GM21367 (cell line): ENCODE results near the gene OPRM1.
"Not testable (repeated sequence)": the region's sequence is repeated elsewhere in the genome, so short reads cannot be mapped to it uniquely, and the experiment has no call there.

Experiments used
- ATAC-seq: cut with Tn5 transposase; IDR thresholded peaks from one replicate; pipeline ENCODE4 v1.9.1; 2021; ENCODE audit not compliant: unreplicated experiment

Gene OPRM1

GRCh38 chr6:154139892-154140291 is 100.9 kb downstream of the OPRM1 start:
- ATAC-seq = no peak

- no peak for ATAC-seq
Measured at GRCh38 chr6:154140743-154141142, 101.7 kb downstream of the OPRM1 start.

GRCh38 chr6:154143753-154144152 is 104.7 kb downstream of the OPRM1 start:
- ATAC-seq = peak; percentile 50

GRCh38 chr6:154154389-154154967 is 115.4 kb downstream of the OPRM1 start:
- no peak for ATAC-seq

GRCh38 chr6:154156135-154156896 is 117.3 kb downstream of the OPRM1 start:
- ATAC-seq = peak; percentile 76

- peak; percentile 44 for ATAC-seq
Measured at GRCh38 chr6:154157082-154157481, 118.0 kb downstream of the OPRM1 start.

GRCh38 chr6:154157706-154158105 is 118.7 kb downstream of the OPRM1 start:
- ATAC-seq = no peak

- no peak for ATAC-seq
Measured at GRCh38 chr6:154159126-154159525, 120.1 kb downstream of the OPRM1 start.

- peak; percentile 59 for ATAC-seq
Measured at GRCh38 chr6:154161689-154162088, 122.6 kb downstream of the OPRM1 start.

GRCh38 chr6:154164397-154164796 is 125.4 kb downstream of the OPRM1 start:
- no peak for ATAC-seq

- no peak for ATAC-seq
Measured at GRCh38 chr6:154165478-154165877, 126.4 kb downstream of the OPRM1 start.

- no peak for ATAC-seq
Measured at GRCh38 chr6:154166140-154166539, 127.1 kb downstream of the OPRM1 start.

- no peak for ATAC-seq
Measured at GRCh38 chr6:154167126-154167525, 128.1 kb downstream of the OPRM1 start.

- ATAC-seq = no peak
Measured at GRCh38 chr6:154169193-154169847, 130.3 kb downstream of the OPRM1 start.

- no peak for ATAC-seq
Measured at GRCh38 chr6:154170106-154170505, 131.1 kb downstream of the OPRM1 start.

- ATAC-seq = not testable (repeated sequence)
Measured at GRCh38 chr6:154172393-154172792, 133.4 kb downstream of the OPRM1 start.

- no peak for ATAC-seq
Measured at GRCh38 chr6:154179434-154179833, 140.4 kb downstream of the OPRM1 start.

GRCh38 chr6:154187203-154187602 is 148.2 kb downstream of the OPRM1 start:
- no peak for ATAC-seq

GRCh38 chr6:154187714-154188113 is 148.7 kb downstream of the OPRM1 start:
- ATAC-seq = no peak

- ATAC-seq = no peak
Measured at GRCh38 chr6:154196333-154196885, 157.4 kb downstream of the OPRM1 start.

GRCh38 chr6:154197196-154197860 is 158.3 kb downstream of the OPRM1 start:
- ATAC-seq = no peak
